ENCODE results near the gene PRSS48.

GRCh38 chr4:151266497-151266896 is 10.5 kb upstream of the PRSS48 start:
- TF ChIP-seq RFX5 (IDR thresholded peaks at IDR 0.05; ENCODE audit: low read depth, low read length) (no peak), CTCF (conservative IDR thresholded peaks at IDR 0.05; ENCODE audit: low read depth, low read length) (no peak), POLR2A (IDR thresholded peaks at IDR 0.05; ENCODE audit: low read depth, low read length) (no peak), ELK1 (IDR thresholded peaks at IDR 0.05; ENCODE audit: borderline replicate concordance, low read depth, low read length) (no peak), USF2 (IDR thresholded peaks at IDR 0.05; ENCODE audit: low read depth, low read length) (no peak), FOS (IDR thresholded peaks at IDR 0.05; ENCODE audit: low read depth, low read length) (no peak), SMC3 (IDR thresholded peaks at IDR 0.05; ENCODE audit: low read depth, low read length) (no peak), MAZ (IDR thresholded peaks at IDR 0.05; ENCODE audit: borderline replicate concordance, low read depth, low read length) (no peak)

Data from IMR-90 (cell line).